ENCODE data around the gene TTC3. TPM values are rescaled to one million over a fixed set of nuclear protein-coding genes. Genes with fewer than 3 reads are reported as not detected.

The TTC3 gene
- total RNA-seq, 1 experiment from 2014 or later, result 77.6 TPM

- no peak overlapping the region for H2AFZ ChIP-seq
- H3K9me3 ChIP-seq (ENCODE audit: insufficient read depth, low read depth), result no peaks in the 10 kb centered on the region
- no peak for DNase-seq
- no peak for TF ChIP-seq CTCF (conservative IDR thresholded peaks at IDR 0.05)
- no peak for TF ChIP-seq EZH2 (IDR thresholded peaks at IDR 0.05; ENCODE audit: low read depth)
- H3K79me2 ChIP-seq (ENCODE audit: low read depth), result no peaks in the 10 kb centered on the region
- H4K20me1 ChIP-seq (ENCODE audit: insufficient read depth), result no peaks in the 10 kb centered on the region
- intact Hi-C loops (cut with micrococcal nuclease; ENCODE audit: unreplicated experiment), result no loop called here
- no peak overlapping the region for H3K4me2 ChIP-seq
- H3K4me3 ChIP-seq, result no peak overlapping the region
- no peak overlapping the region for H3K27ac ChIP-seq
- no peaks in the 10 kb centered on the region for H3K4me1 ChIP-seq (replicated peaks; ENCODE audit: insufficient read depth)
- POLR2A ChIA-PET (ENCODE audit: unreplicated experiment), result no interaction called here
- H3K36me3 ChIP-seq (ENCODE audit: low read depth), result no peaks in the 10 kb centered on the region
- BruUV-seq (replicated peaks), result no TSS peak
- no peaks in the 10 kb centered on the region for H3K27me3 ChIP-seq (ENCODE audit: insufficient read depth, low read depth)
- CTCF ChIA-PET, result no interaction called here
- no peaks in the 10 kb centered on the region for H3F3A ChIP-seq (ENCODE audit: insufficient read depth, low read depth)
- H3K9me2 ChIP-seq (ENCODE audit: insufficient read depth), result no peaks in the 10 kb centered on the region
Measured at GRCh38 chr21:37210799-37211198, 137.7 kb downstream of the TTC3 start.

GRCh38 chr21:37214952-37215351 lies 141.9 kb downstream of the TTC3 start:
- Histone ChIP-seq H3K27me3 (ENCODE audit: insufficient read depth, low read depth) (no peaks in the 10 kb centered on the region), H3K4me1 (replicated peaks; ENCODE audit: insufficient read depth) (no peaks in the 10 kb centered on the region), H2AFZ (no peak overlapping the region), H3K79me2 (ENCODE audit: low read depth) (no peaks in the 10 kb centered on the region), H3F3A (ENCODE audit: insufficient read depth, low read depth) (no peaks in the 10 kb centered on the region), H3K27ac (no peak overlapping the region), H3K9me2 (ENCODE audit: insufficient read depth) (no peaks in the 10 kb centered on the region), H3K36me3 (ENCODE audit: low read depth) (no peaks in the 10 kb centered on the region), H3K9me3 (ENCODE audit: insufficient read depth, low read depth) (no peaks in the 10 kb centered on the region), H4K20me1 (ENCODE audit: insufficient read depth) (no peaks in the 10 kb centered on the region), H3K4me3 (no peak overlapping the region), H3K4me2 (no peak overlapping the region)
- ChIA-PET CTCF (interaction anchor here (0.6 kb wide), 1 partner anchor 228 kb away, joined by 3 read pairs; no protein-coding TSS in a partner anchor), POLR2A (ENCODE audit: unreplicated experiment) (no interaction called here)
- TF ChIP-seq EZH2 (IDR thresholded peaks at IDR 0.05; ENCODE audit: low read depth) (no peak), CTCF (conservative IDR thresholded peaks at IDR 0.05) (no peak)
- no peak for DNase-seq
- intact Hi-C loops (cut with micrococcal nuclease; ENCODE audit: unreplicated experiment), result no loop called here
- BruUV-seq (replicated peaks), result no TSS peak

- Histone ChIP-seq H3K4me3 (no peak overlapping the region), H3K4me1 (replicated peaks; ENCODE audit: insufficient read depth) (no peaks in the 10 kb centered on the region), H3K36me3 (ENCODE audit: low read depth) (no peaks in the 10 kb centered on the region), H3K9me3 (ENCODE audit: insufficient read depth, low read depth) (no peaks in the 10 kb centered on the region), H3K79me2 (ENCODE audit: low read depth) (no peaks in the 10 kb centered on the region), H3K27me3 (ENCODE audit: insufficient read depth, low read depth) (no peaks in the 10 kb centered on the region), H3F3A (ENCODE audit: insufficient read depth, low read depth) (no peaks in the 10 kb centered on the region), H3K4me2 (no peak overlapping the region), H3K9me2 (ENCODE audit: insufficient read depth) (no peaks in the 10 kb centered on the region), H4K20me1 (ENCODE audit: insufficient read depth) (no peaks in the 10 kb centered on the region), H3K27ac (no peak overlapping the region), H2AFZ (no peak overlapping the region)
- intact Hi-C loops (cut with micrococcal nuclease; ENCODE audit: unreplicated experiment), result no loop called here
- BruUV-seq (replicated peaks), result TSS peak; percentile 44
- no peak for DNase-seq
- no peak for TF ChIP-seq CTCF (conservative IDR thresholded peaks at IDR 0.05)
- no peak for TF ChIP-seq EZH2 (IDR thresholded peaks at IDR 0.05; ENCODE audit: low read depth)
- CTCF ChIA-PET, result no interaction called here
- POLR2A ChIA-PET (ENCODE audit: unreplicated experiment), result no interaction called here
Measured at GRCh38 chr21:37219761-37220432, 146.8 kb downstream of the TTC3 start.

Measured in PC-9 (cell line).